Fibroblast of peridontal ligament (primary cell): ENCODE data around the gene SLC13A5.
"Not testable (repeated sequence)": the region's sequence is repeated elsewhere in the genome, so short reads cannot be mapped to it uniquely, and the experiment has no call there.

ENCODE experiments used
- DNase-seq: peaks from one replicate; pipeline ENCODE4 v3.0.0-alpha.2; 2010; ENCODE audit errors: extremely low read depth

The SLC13A5 gene

GRCh38 chr17:6711081-6711674, 2.0 kb downstream of the SLC13A5 start:
- no peak for DNase-seq

GRCh38 chr17:6710317-6710716, 2.9 kb downstream of the SLC13A5 start:
- no peak for DNase-seq

- DNase-seq, result no peak
These were observed 4.7 kb downstream of the SLC13A5 start for GRCh38 chr17:6708357-6708961.

GRCh38 chr17:6706996-6707395, 6.2 kb downstream of the SLC13A5 start:
- DNase-seq, result no peak

GRCh38 chr17:6706499-6706898, 6.7 kb downstream of the SLC13A5 start:
- DNase-seq, result no peak

- no peak for DNase-seq
These were observed 8.6 kb downstream of the SLC13A5 start for GRCh38 chr17:6704470-6705052.

GRCh38 chr17:6703751-6704150, 9.4 kb downstream of the SLC13A5 start:
- DNase-seq, result no peak

- no peak for DNase-seq
These were observed 10.5 kb downstream of the SLC13A5 start for GRCh38 chr17:6702567-6703215.

- DNase-seq, result no peak
These were observed 11.4 kb downstream of the SLC13A5 start for GRCh38 chr17:6701719-6702118.

- DNase-seq, result no peak
These were observed 12.2 kb downstream of the SLC13A5 start for GRCh38 chr17:6700948-6701307.

- no peak for DNase-seq
These were observed 12.9 kb downstream of the SLC13A5 start for GRCh38 chr17:6699997-6700947.

- no peak for DNase-seq
These were observed 15.2 kb downstream of the SLC13A5 start for GRCh38 chr17:6698004-6698403.

- DNase-seq, result no peak
These were observed 16.3 kb downstream of the SLC13A5 start for GRCh38 chr17:6696906-6697305.

GRCh38 chr17:6695565-6695964, 17.6 kb downstream of the SLC13A5 start:
- DNase-seq, result no peak

GRCh38 chr17:6695051-6695450, 18.1 kb downstream of the SLC13A5 start:
- no peak for DNase-seq

- not testable (repeated sequence) for DNase-seq
These were observed 21.2 kb downstream of the SLC13A5 start for GRCh38 chr17:6691958-6692357.

GRCh38 chr17:6691546-6691945, 21.6 kb downstream of the SLC13A5 start:
- no peak for DNase-seq

- DNase-seq, result no peak
These were observed 22.5 kb downstream of the SLC13A5 start for GRCh38 chr17:6690641-6691040.

GRCh38 chr17:6688944-6689343, 24.2 kb downstream of the SLC13A5 start:
- no peak for DNase-seq

- no peak for DNase-seq
These were observed 27.1 kb downstream of the SLC13A5 start for GRCh38 chr17:6686026-6686425.

- DNase-seq, result no peak
These were observed 28.0 kb downstream of the SLC13A5 start for GRCh38 chr17:6684881-6685767.
